Measurements from ENCODE around the gene GPR142.

The GPR142 gene

GRCh38 chr17:74345433-74346241 is 21.7 kb upstream of the GPR142 start:
- peak; percentile 28 for DNase-seq

GRCh38 chr17:74347646-74348045 is 19.7 kb upstream of the GPR142 start:
- no peak for DNase-seq

DNA sequence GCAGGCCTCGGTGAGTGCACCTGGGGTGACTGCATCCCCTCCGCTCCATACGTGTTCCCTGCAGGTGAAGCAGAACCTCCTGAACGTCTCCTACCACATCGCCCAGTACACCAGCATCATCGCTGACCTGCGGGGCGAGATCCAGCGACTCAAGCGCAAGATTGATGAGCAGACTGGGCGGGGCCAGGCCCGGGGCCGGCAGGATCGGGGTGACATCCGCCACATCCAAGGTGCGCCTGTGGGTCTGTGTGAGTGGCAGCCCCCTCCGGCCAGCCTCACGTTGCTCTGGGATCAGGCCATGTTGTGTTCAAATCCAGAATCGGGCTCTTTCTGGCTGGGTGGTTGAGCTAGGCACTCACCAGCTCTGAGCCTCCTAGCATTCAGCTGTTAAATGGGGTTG is 18.2 kb upstream of the GPR142 start:
- no peak for DNase-seq

DNA sequence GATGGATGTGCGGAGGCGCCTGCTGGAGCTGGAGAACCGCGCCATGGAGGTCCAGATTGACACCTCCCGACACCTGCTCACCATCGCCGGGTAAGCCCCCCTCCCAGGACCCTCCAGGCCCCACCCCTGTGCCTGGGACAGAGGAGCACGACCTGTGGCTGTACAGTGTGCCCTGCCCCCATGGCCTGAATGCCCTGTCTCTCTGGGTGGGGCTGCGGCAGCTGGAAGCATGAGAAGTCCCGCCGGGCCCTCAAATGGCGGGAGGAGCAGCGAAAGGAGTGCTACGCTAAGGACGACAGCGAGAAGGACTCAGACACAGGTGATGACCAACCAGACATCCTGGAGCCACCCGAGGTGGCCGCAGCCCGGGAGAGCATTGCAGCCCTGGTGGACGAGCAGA is 16.8 kb upstream of the GPR142 start:
- DNase-seq, result no peak

- DNase-seq, result no peak
Observed at GRCh38 chr17:74351552-74352210, 15.6 kb upstream of the GPR142 start.

GRCh38 chr17:74353446-74354060 is 13.8 kb upstream of the GPR142 start:
- DNase-seq, result no peak

GRCh38 chr17:74354123-74354522 is 13.2 kb upstream of the GPR142 start:
- peak; percentile 26 for DNase-seq

DNA sequence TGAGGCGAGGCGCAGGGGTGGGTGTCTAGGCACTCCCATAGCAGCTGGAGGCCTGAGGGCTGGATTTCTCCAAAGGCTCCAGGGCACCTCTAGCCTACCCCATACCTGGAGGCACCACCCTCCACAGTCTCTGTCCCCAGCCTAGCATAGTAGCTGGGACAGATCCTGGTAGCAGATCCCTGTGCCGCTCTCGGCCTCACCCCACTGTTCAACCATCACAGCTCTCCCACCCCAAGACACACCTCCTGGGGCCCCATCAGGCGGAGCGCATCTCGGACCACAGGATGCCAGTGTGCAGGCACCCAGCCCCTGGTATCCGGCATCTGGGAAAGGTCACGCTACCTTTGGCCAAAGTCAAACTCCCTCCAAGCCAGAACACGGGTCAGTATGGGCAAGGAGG is 12.7 kb upstream of the GPR142 start:
- no peak for DNase-seq

- DNase-seq, result no peak
Observed at GRCh38 chr17:74355065-74355464, 12.2 kb upstream of the GPR142 start.

DNA sequence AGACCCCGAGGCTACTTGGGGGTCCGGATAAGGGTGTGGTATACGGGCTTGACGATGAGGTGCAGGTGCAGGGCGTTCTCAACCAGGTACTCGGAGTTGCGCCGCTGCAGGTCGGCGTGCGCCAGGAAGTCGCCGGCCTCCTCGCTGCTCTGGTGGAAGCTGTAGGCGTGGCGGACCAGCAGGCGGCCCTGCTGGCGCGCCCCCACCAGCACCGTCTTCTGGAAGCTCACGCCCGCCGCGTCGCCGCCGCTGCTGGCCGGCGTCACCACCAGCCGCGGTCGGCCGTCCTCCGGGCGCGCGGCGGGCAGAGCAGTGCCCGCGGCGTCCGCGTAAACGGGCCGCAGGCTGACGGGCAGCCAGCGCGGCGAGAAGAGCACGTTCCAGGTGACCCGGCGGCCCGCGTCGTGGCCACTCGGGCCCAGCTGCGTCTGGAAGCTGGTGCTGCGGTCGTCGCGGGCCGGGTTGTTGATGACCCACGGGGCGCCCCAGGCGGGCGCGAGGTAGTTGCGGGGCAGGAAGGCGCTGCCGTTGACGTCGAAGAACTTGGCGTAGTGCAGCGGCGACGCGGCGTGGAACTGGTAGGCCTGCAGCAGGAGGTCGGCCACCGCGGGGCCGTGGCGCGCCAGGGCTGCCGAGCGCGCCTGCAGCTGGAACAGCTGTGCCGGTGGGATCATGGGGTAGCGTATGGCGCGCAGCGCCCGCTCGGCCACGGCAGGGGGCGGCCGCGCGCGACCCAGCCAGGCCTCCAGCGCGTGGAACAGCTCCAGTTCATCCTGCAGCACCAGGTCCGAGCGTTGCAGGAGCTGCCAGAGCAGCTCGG is 10.4 kb upstream of the GPR142 start:
- DNase-seq, result no peak

- DNase-seq, result no peak
Observed at GRCh38 chr17:74357466-74357809, 9.9 kb upstream of the GPR142 start.

DNA sequence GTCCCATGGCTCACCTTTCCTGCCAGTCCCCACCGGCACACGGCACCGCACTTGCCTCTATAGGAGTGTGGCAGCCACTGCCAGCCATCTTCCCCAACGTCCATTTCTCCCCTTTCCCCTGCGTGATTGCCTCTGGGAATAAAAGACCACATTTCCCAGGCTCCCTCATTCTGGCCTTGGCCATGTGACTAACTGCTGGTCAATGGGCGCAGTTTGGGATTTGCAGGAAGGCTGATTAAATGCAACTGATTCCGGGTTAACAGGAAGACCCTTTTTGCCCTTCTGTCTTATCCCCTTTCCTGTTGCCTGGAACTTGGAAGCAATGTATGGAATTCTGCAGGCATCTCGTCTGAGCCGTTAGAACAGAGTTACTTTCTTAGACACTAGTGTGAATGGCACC is 8.6 kb upstream of the GPR142 start:
- no peak for DNase-seq

DNA sequence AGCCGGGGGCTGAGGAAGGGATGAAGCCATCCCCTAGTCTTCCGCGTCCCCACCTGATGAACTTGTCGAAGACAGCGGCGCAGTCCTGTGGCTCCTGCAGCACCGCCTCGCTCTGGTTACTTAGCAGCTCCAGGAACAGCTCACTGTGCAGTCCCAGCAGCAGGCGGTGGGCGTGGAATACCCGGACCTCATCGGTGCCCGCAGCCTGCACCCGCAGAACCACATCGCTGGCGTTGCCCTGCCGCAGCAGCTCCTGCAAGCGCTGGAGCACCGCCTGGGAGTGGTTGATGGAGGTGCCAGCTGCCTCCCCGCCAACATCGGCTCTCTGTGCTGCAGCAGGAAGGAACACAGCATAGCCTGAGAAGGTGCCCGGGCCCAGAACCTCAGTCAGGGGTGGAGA is 7.4 kb upstream of the GPR142 start:
- peak; percentile 12 for DNase-seq

DNA sequence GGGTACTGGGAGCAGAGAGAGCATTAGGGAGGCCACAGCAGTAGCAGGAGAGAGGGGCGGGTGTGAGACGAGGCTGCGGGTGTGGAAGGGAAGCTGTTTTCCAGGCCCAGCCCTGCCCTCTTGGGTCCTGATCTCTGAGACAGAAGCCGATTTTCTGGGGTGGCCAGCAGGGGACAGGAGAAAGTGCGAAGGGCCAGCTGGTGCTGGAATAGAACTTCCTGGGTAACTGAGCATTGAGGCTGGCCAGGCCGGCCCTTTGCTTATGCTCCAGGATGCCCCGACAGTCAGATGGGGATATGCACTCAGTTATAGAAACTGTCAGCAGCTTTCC is 6.4 kb upstream of the GPR142 start:
- DNase-seq, result no peak

- peak; percentile 83 for DNase-seq
Observed at GRCh38 chr17:74361230-74362068, 5.9 kb upstream of the GPR142 start, which contains the start of gene BTBD17. BTBD17 (minus strand) TSS chr17:74361868; CDS start chr17:74361819, 49 bp downstream.

- DNase-seq, result no peak
Observed at GRCh38 chr17:74362069-74362405, 5.3 kb upstream of the GPR142 start.

DNA sequence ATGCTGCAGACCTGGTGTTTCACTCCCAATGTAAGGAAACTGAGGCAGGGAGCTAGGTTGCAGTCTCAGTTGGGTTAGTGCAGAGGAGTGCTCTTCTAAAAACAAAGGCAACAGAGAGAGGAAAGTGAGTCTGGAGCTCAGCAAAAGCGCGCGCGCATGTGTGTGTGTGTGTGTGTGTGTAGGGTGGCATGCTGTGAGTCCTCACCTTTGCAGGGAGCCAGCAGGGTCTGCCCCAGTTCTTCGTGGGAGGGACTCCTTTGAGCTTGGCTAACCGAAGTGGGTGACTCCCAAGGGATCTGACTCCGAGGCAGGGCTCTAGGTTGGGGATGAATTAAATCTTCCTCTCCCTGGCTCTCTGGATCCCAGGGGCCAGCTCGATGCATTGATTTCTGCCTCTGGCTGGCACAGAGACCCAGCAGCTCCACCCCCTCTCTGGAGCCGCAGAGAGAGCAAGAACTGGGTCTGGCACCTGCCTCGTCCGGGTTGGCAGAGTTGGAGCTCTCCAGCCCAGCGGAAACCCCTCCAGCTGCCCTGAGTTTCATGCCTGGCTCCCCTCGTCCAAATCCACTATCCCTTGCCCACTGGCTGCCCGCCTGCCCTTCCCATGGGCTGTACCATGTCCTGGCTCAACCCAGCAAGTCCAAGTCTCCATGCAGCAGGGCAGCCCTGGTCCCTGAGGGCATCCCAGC is 4.4 kb upstream of the GPR142 start:
- DNase-seq, result peak; percentile 41

DNA sequence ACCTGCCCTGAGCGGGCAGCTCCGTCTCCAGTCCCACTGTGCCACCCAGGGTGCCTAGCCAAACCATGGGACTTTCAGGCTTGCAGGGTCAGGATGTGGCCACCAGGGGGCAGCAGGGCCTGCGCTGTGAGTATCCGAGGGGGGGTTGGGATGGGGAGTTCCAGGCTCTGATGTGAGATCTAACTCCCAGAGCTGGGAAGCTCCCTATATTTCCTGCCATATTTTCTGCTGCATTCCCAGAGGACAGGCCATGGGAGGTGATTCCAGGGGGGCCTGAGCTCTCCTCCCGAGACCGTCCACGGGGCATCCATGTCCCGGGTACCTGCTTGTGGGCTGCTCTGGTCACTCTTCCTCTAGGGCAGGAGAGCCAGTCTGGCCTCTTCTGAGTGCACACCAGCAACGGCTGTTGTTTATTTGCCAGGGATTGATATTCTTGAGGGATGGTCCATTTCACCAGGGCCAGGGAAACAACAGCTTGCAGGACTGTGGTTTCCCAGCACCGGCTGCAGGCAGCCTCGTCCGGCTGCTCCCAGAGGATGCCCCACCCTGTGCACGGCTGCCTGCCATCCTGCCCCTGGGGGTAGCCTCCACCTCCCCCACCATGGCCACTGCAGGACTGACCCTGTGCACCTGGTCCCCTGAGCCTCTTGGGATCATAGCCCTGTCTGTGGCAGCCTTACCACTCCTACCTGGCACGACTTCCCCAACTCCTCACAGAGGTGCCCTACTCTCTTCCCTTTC is 1.2 kb downstream of the GPR142 start:
- DNase-seq, result peak; percentile 77

DNA sequence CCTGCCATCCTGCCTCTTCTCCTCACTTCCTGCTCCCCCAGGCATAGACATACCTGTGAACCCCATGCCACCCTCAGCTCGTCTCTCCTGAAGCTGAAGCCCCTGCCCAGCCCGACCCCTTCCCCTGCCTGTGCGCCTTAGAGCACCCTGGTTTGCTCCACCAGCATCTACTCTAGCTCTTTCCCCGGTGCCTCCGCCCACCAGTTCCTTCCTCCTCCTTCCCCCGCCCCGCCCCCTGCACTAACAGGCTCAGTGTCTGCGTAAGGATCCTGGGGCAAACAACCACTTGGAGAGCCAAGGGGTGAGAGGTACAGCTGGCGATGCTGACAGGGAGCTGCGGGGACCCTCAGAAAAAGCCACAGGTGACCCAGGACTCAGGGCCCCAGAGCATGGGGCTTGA is 1.9 kb downstream of the GPR142 start:
- DNase-seq, result no peak

DNA sequence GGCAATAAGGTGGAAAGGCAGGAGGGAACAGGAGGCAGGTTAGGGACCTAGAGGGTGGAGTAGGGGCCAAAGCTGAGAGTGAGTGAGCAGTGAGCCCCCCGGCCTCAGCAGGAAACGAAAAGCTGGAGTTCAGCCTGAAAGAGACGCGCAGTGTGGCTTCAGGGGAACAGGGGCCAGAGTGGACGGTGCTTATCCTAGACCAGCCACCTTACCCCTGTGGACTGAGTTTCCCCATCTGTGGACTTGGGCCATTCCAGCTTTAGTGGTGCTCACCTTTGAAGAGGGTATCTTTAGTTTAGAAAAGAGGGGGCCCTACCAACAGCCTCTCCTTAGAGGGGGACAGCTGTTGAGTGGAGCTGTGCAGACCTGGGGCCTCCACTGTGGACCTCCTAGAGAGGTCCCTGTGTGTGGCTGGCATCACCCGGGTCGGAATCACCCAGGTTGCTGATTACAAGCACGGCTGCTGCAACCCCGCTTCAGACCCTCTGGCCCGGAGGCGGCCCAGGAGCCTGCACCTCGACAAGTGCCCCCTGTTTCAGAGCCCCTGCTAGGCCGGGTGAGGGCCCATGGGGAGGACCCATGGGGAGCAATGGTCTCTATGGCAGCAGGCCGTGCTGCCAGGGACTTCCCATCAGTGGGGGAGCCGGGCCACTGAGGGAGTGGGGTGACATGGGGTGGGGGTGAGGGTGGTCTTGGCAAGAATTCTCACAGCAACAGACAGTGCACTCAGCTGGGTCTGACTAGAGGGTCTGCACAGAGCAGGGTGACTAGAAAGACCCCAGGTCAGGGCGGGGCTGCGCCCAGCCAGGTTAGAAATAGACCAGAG is 2.6 kb downstream of the GPR142 start:
- DNase-seq, result no peak

Data from NCI-H1694 treated with DMSO at 0.1 percent for 48 hours (cell line).